GM12878 (cell line): ENCODE data around the gene CDR2.

ENCODE experiments used
- BACH1 ChIP-seq: fragments of 450-650 bp; IDR thresholded peaks from 2 replicates; pipeline ENCODE4 v1.6.1; 2017; ENCODE audit warnings: mild to moderate bottlenecking, borderline replicate concordance
- BCL11A ChIP-seq: IDR thresholded peaks from 2 replicates; pipeline ENCODE4 v1.6.1; 2011; ENCODE audit warnings: low read depth, low read length
- CTCF ChIP-seq, 3 experiments: IDR thresholded peaks in 2 of 3; conservative IDR thresholded peaks in 1 of 3; 2 replicates each; pipeline ENCODE4 v1.5.1; 2011; ENCODE audit warnings: low read depth in 3 of 3, low read length in 3 of 3, mild to moderate bottlenecking in 3 of 3, control low read depth in 2 of 3, moderate library complexity in 2 of 3, inconsistent platforms in 1 of 3, mixed read lengths in 1 of 3; ENCODE audit not compliant: control insufficient read depth in 2 of 3, insufficient read depth in 1 of 3; ENCODE audit errors: extremely low read depth in 1 of 3
- EZH2 ChIP-seq: IDR thresholded peaks from 2 replicates; pipeline ENCODE4 v1.6.1; 2012; ENCODE audit warnings: low read depth, mild to moderate bottlenecking, control low read depth, inconsistent platforms, low read length, borderline replicate concordance; ENCODE audit not compliant: control insufficient read depth
- FOXM1 ChIP-seq: IDR thresholded peaks from 2 replicates; pipeline ENCODE4 v1.6.1; 2012; ENCODE audit warnings: low read depth, mild to moderate bottlenecking, inconsistent platforms, low read length, moderate library complexity
- GABPA ChIP-seq: IDR thresholded peaks from 2 replicates; pipeline ENCODE4 v1.6.1; 2014; ENCODE audit warnings: antibody characterized with exemption, low read depth, mild to moderate bottlenecking, inconsistent platforms
- JUND ChIP-seq: IDR thresholded peaks from 2 replicates; pipeline ENCODE4 v1.6.1; 2012; ENCODE audit warnings: low read depth, mild to moderate bottlenecking, low read length, improper control_type of control experiment, moderate library complexity
- MYC ChIP-seq: IDR thresholded peaks from 2 replicates; pipeline ENCODE4 v1.6.1; 2011; ENCODE audit warnings: mild to moderate bottlenecking, low read length, moderate library complexity, inconsistent platforms; ENCODE audit not compliant: insufficient read depth, insufficient replicate concordance, insufficient read length, severe bottlenecking
- POLR2A ChIP-seq: IDR thresholded peaks from 2 replicates; pipeline ENCODE4 v1.6.1; 2011; ENCODE audit warnings: low read depth, mild to moderate bottlenecking, low read length
- RBBP5 ChIP-seq: fragments of 200-600 bp; sonication (generic); conservative IDR thresholded peaks from 2 replicates; pipeline ENCODE4 v1.6.1; 2016
- SKIL ChIP-seq: fragments of 450-650 bp; IDR thresholded peaks from 2 replicates; pipeline ENCODE4 v1.6.1; 2017; ENCODE audit warnings: mild to moderate bottlenecking, low read depth, inconsistent platforms; ENCODE audit not compliant: poor library complexity, severe bottlenecking

GRCh38 chr16:22418826-22419225, 44.4 kb upstream of the CDR2 start:
- TF ChIP-seq POLR2A (no peak), JUND (no peak), EZH2 (no peak), FOXM1 (no peak), SKIL (no peak), CTCF (IDR thresholded peaks at IDR 0.05 in 2 of 3, conservative IDR thresholded peaks at IDR 0.05 in 1 of 3; ENCODE audit: control insufficient read depth in 2 of 3, extremely low read depth in 1 of 3, insufficient read depth in 1 of 3, low read depth in 3 of 3, low read length in 3 of 3) (no peak), GABPA (no peak), MYC (no peak), RBBP5 (no peak), BACH1 (no peak), BCL11A (no peak)
